HAP-1 (cell line): ENCODE measurements around the gene POP4.

Experiments
- DNase-seq, 2 experiments: peaks; one replicate each; pipeline ENCODE4 v3.0.0-alpha.2; 2016 to 2020; ENCODE audit warnings: low spot score in 2 of 2
- H3K27me3 ChIP-seq: fragments of 250-450 bp; sonication (Bioruptor Pico); 2 replicates; pipeline ENCODE4 v1.5.1; 2020; ENCODE audit warnings: low read depth, mild to moderate bottlenecking, moderate library complexity
- H3K36me3 ChIP-seq: fragments of 250-450 bp; sonication (Bioruptor Pico); replicated peaks from 2 replicates; pipeline ENCODE4 v1.5.1; 2020; ENCODE audit warnings: mild to moderate bottlenecking
- H3K4me1 ChIP-seq: fragments of 250-450 bp; sonication (Bioruptor Pico); 2 replicates; pipeline ENCODE4 v1.5.1; 2020; ENCODE audit warnings: mild to moderate bottlenecking
- H3K4me3 ChIP-seq: fragments of 250-450 bp; sonication (Bioruptor Pico); 2 replicates; pipeline ENCODE4 v1.5.1; 2020; ENCODE audit warnings: mild to moderate bottlenecking, moderate library complexity
- H3K9me3 ChIP-seq: fragments of 250-450 bp; sonication (Bioruptor Pico); 2 replicates; pipeline ENCODE4 v1.5.1; 2020; ENCODE audit warnings: mild to moderate bottlenecking, moderate library complexity
- in situ Hi-C: fragments of 300-500 bp; cut with MboI; formaldehyde crosslinking; loops from 3 replicates; pipeline ENCODE4 v1.14.3; 2020; ENCODE audit warnings: low sequenced_read_pairs, inconsistent platforms, mixed read lengths

POP4 gene

DNA sequence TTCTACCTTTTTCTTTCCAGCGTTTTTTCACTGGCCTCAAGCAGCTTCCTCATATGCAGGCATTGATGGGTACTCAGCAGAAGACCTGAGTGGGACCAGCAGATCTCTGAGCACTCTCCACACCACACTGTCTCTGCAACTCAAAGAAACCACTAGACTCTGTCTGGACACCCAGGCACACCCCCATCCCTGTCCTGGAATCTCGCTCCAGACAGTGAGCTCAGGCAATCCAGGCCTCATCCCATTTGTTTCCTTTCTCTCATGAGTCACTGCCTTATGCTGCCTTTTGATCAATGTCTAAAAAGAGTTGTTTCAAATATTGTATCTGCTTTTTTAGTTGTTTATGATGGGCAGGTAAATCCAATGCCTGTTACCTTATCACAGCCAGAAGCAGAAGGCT lies 19.7 kb upstream of the POP4 start:
- Histone ChIP-seq H3K36me3 (no peaks in the 10 kb centered on the region), H3K4me3 (no peak overlapping the region), H3K9me3 (no peaks in the 10 kb centered on the region; the same call in 1 of the 2 replicates), H3K27me3 (no peaks in the 10 kb centered on the region), H3K4me1 (no peaks in the 10 kb centered on the region)
- no peak for DNase-seq
- in situ Hi-C loops: no loop called here

DNA sequence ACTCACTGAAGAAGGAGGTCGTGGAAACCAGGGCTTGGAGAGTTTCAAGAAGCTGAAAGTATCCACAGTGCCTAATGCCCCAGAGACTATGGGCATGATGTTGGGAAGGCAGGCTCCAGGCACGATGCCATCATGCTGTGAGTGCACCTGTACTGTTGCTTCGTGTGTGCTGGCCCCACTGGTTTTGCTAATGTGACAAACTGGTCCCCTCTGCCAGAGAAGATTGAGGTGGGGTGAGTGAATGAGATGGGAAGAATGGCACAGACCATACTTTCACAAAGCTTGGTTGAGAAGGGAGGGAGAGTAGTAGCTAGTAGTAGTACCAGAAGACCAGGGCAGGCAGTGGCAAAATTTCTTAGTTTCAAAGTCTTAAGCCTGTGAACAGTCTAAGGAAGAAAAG lies 19.0 kb upstream of the POP4 start:
- Histone ChIP-seq H3K36me3 (no peaks in the 10 kb centered on the region), H3K9me3 (no peaks in the 10 kb centered on the region; the same call in 1 of the 2 replicates), H3K4me1 (no peaks in the 10 kb centered on the region), H3K27me3 (no peaks in the 10 kb centered on the region), H3K4me3 (no peak overlapping the region)
- no peak for DNase-seq
- in situ Hi-C loops: no loop called here

DNA sequence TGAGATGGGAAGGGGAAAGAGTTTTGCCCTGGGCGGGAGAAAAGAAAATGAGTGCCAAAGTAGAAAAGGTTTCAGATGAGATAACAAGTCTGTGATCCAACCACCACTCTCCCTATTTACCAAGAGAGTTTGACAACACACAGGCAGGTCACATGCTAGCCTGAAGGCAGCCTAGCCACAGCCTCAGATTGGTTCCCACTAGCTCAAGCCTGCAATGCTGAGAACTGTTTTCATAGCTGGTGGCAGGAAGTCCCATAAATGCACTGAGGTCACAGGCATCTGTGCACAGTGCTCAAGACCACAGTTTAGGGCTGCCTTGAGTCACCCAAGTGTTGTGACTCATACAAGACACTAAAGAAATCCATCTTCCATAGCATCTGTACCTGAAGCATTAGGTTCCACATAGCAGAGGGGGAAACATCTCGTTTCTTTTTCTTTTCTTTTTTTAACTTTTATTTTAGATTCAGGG lies 18.5 kb upstream of the POP4 start:
- in situ Hi-C loops: no loop called here
- Histone ChIP-seq H3K36me3 (no peaks in the 10 kb centered on the region), H3K9me3 (no peaks in the 10 kb centered on the region; the same call in 1 of the 2 replicates), H3K4me3 (no peak overlapping the region), H3K4me1 (no peaks in the 10 kb centered on the region), H3K27me3 (no peaks in the 10 kb centered on the region)
- DNase-seq: no peak

DNA sequence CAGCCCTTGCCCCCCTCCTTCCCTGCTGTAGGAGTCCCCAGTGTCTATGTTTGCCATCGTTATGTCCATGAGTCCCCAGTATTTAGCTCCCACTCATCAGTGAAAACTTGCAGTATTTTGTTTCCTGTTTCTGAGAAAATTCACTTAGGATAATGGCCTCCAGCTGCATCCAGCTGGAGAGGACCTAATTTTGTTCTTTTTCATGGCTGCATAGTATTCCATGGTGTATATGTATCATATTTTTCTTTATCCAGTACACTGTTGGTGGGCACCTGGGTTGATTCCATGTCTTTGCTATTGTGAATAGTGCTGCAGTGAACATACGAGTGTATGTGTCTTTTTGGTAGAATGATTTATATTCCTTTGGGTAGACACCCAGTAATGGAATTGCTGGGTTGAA lies 18.0 kb upstream of the POP4 start:
- Histone ChIP-seq H3K36me3 (no peaks in the 10 kb centered on the region), H3K9me3 (no peaks in the 10 kb centered on the region; the same call in 1 of the 2 replicates), H3K4me3 (no peak overlapping the region), H3K27me3 (no peaks in the 10 kb centered on the region), H3K4me1 (no peaks in the 10 kb centered on the region)
- in situ Hi-C loops: no loop called here
- no peak for DNase-seq

DNA sequence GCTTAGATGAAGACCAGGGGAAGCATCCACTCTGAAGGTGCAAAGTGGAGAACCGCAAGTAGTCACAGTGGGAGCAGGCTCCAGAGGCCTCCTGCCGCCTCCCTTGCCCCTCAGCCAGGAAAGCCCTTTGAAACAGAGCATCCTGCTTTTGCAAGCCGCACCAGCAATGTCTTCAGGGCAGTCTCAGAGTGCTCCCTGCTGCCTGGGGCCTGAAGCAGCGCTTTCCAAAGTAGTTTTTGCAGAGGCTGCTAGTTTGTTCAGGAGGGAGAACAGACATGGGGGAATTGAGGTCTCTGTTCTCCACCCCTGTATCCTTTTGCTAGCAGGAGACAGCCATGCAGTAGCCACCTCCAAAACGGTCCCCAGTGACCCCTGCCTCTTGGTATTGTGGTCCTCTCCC lies 15.8 kb upstream of the POP4 start:
- no peaks in the 10 kb centered on the region for H3K27me3 ChIP-seq

DNA sequence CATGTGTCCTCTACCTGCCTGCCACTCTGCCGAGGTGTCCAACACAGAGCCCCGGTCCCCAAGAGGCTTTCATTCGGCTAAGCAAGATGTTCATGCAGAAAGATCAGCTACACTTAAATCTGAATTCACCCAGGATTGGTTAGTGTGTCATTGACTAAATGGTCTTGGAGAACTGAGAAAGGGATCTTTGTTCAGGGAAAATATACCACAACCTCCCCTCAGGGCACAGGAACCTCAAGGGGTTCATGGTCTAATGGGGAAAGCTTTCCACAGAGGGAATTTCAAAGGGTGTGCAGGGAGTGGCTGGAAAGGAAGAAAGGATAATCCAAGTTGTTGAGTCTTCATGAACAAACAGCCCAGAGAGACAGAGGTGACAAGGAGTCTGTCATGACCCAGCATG lies 14.4 kb upstream of the POP4 start:
- in situ Hi-C loops: no loop called here
- Histone ChIP-seq H3K9me3 (no peaks in the 10 kb centered on the region; the same call in 1 of the 2 replicates), H3K4me1 (no peaks in the 10 kb centered on the region), H3K36me3 (no peaks in the 10 kb centered on the region), H3K27me3 (no peaks in the 10 kb centered on the region; the same call in 1 of the 2 replicates), H3K4me3 (no peak overlapping the region)
- no peak for DNase-seq

More for the DNA sequence above, 15.8 kb upstream of the POP4 start:
- Histone ChIP-seq H3K9me3 (no peaks in the 10 kb centered on the region; the same call in 1 of the 2 replicates), H3K36me3 (no peaks in the 10 kb centered on the region), H3K4me1 (no peaks in the 10 kb centered on the region), H3K4me3 (no peak overlapping the region)
- in situ Hi-C loops: no loop called here
- no peak for DNase-seq

DNA sequence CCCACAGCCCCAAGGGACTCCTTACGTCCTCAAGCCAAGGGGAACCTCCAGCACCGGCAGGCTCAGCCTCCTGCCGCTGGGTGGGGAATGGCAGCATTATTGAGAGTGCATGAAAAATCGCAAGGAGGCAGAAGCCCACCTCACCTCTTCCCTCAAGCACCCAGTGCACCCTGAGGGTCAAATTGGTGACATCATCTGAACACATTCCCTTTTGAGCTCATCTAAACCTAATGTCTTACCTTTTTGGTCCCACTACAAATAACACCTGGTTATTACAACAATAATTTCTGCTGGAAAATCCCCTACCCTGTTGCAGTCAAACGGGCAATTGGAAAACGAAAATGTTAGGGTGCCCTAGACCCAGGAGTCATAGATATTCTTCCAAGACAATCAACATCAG lies 12.2 kb upstream of the POP4 start:
- H3K9me3 ChIP-seq: no peaks in the 10 kb centered on the region
- peaks cover 7% of the 10 kb centered on the region; the same call in 1 of the 2 replicates for H3K27me3 ChIP-seq
- in situ Hi-C loops: no loop called here
- DNase-seq: no peak
- no peaks in the 10 kb centered on the region for H3K36me3 ChIP-seq
- H3K4me1 ChIP-seq: no peaks in the 10 kb centered on the region
- H3K4me3 ChIP-seq: no peak overlapping the region

DNA sequence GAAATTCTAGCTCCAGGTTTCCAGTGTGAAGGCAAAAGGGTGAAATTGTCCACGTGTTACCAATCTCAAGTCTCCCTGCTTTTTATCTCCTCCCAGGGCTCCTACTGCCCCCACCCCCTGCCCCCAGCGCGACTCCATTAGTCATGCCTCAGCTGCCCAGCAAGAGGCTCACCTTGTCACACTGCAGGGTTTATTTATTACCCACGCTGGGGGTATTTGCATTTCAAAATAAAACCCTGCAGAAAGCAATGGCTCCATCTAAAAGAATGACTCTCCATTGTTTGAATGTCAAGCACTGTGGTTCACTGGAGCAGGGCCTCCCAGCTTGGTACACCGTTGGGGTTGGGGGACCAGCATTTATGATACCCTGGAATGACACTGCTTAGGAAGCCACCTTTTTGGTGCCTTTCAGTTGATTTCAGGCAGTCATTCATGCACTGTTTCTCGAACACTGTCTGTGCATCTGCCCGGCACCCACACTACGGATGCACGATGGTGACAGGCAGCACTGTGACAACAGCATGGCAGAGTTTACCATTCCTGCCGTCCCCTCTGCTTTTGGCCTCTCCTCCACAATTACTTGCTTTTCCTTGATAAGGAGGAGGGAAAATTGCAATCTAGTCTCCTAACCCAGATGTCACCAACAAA lies 9.9 kb upstream of the POP4 start:
- DNase-seq: no peak
- peaks cover 7% of the 10 kb centered on the region; the same call in 1 of the 2 replicates for H3K27me3 ChIP-seq
- H3K4me1 ChIP-seq: no peaks in the 10 kb centered on the region
- no peaks in the 10 kb centered on the region for H3K36me3 ChIP-seq
- H3K9me3 ChIP-seq: no peaks in the 10 kb centered on the region
- H3K4me3 ChIP-seq: no peak overlapping the region
- in situ Hi-C loops: no loop called here

DNA sequence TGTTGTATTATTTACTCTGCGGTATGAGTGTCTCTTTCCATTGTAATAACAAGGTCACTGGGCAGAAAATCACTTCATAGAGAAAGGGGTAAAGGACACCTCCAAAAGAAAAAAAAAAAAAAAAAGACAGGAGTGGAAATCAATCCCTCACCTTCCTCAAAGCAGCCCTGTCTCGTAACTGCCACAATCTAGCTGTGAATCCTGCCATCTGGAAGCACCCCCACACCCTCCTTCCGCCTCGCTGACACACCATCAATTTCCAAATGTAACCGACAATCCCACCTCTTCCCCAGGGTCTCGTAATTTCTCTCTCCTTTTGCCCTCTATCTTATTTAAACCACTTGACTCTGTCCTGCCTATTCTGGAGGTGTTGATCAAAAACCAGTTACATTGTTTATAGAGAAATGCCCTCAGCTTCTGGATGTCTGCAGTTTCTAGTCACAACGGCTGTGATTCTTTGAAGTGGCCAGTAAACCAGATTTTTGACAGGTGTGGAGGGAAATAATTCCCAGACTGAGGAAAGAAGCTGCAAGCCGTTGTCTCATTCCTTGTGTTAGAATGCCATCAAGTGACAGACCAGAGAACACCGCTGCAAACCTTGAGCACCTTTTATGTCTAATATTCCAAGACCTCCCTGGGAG lies 9.1 kb upstream of the POP4 start:
- Histone ChIP-seq H3K9me3 (no peaks in the 10 kb centered on the region), H3K4me3 (no peak overlapping the region), H3K4me1 (no peaks in the 10 kb centered on the region), H3K27me3 (peaks cover 7% of the 10 kb centered on the region; the same call in 1 of the 2 replicates), H3K36me3 (no peaks in the 10 kb centered on the region)
- in situ Hi-C loops: no loop called here
- DNase-seq: no peak

DNA sequence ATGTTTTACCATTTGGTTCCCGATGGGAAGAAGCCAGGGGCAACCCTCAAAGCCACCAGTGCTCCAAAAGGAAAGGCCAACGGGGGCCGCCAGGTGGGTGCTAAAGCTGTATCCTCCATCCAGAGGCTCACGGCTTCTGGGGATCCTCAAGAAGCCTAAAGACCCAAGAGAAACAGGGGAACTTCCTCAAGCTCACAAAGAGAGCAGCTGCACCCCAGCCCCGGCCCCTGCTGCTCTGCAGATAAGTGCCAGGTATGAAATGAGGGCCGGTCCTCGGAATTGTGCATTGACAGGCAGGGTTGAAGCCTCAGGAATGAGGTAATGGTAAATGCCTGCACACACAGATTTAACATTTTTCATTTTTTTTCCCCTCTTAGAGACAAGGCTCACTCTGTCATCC lies 8.0 kb upstream of the POP4 start:
- H3K4me3 ChIP-seq: no peak overlapping the region
- DNase-seq: no peak
- no peaks in the 10 kb centered on the region for H3K36me3 ChIP-seq
- no peaks in the 10 kb centered on the region for H3K9me3 ChIP-seq
- no peaks in the 10 kb centered on the region for H3K4me1 ChIP-seq
- H3K27me3 ChIP-seq: peaks cover 7% of the 10 kb centered on the region; the same call in 1 of the 2 replicates
- in situ Hi-C loops: no loop called here

DNA sequence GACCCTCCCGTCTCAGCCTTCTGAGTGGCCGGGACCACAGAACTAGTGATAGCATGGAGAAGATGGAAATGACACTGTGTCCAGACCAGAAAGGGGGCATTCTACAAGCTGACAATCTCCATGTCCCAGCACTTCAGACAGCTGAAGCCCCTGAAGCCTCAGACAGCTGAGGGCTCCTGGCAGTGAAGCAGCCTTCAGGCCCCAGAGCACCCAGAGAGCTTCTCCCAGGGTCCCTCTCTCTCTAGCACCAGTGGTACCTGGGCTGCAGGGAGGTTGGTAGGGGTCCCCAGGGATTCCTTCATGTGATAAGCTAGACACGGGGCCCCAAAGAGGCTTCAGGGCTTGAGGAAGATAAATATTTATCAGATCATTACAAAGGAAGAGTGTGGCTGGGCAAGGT lies 7.6 kb upstream of the POP4 start:
- in situ Hi-C loops: no loop called here
- no peaks in the 10 kb centered on the region for H3K36me3 ChIP-seq
- H3K27me3 ChIP-seq: peaks cover 7% of the 10 kb centered on the region; the same call in 1 of the 2 replicates
- H3K4me1 ChIP-seq: no peaks in the 10 kb centered on the region
- no peak overlapping the region for H3K4me3 ChIP-seq
- no peaks in the 10 kb centered on the region for H3K9me3 ChIP-seq
- DNase-seq: no peak

DNA sequence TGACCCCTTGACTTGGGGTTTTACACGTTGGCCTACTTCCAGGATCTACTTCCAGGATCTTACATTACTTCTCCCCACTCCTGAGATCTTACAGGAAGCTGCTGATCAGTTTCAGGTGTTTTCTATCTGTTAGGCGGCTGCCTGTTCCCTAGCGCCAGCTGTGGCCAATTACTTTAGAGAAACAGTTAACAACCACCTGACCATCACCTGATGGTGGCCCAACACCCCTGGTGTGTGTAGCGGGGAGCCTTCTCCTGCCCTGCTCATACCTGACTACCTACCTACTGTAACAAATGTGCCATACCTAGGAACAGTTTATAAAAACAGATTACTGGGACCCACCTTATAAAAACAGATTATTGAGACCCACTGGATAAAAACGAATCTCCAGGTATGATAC lies 2.8 kb upstream of the POP4 start:
- in situ Hi-C loops: no loop called here
- peaks cover 3% of the 10 kb centered on the region; the same call in 1 of the 2 replicates for H3K36me3 ChIP-seq

DNA sequence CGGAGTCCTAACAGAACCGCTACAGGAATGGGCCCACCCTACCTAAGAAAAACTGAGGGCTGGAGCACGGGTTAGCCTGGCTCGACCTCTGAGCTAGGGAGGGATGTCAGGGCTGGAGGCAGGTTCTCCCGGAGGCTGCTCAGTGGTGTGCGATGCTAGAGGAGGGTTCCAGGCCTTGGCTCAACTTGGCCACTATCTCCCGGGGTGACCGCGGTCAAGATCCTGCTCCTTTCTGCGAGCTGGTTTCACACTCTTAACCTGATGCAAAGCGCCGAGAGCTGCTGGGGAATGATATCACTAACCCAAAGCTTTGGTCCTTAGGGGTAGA lies 301 bp downstream of the POP4 start:
- peaks cover 6% of the 10 kb centered on the region; the same call in 1 of the 2 replicates for H3K36me3 ChIP-seq
- in situ Hi-C loops: no loop called here
- peaks cover 5% of the 10 kb centered on the region for H3K4me1 ChIP-seq
- no peaks in the 10 kb centered on the region for H3K9me3 ChIP-seq
- H3K27me3 ChIP-seq: no peaks in the 10 kb centered on the region
- H3K4me3 ChIP-seq: peak overlapping the region; percentile 94
- DNase-seq: no peak

More for the DNA sequence above, 2.8 kb upstream of the POP4 start:
- H3K4me1 ChIP-seq: peaks cover 5% of the 10 kb centered on the region; the same call in 1 of the 2 replicates
- H3K4me3 ChIP-seq: no peak overlapping the region
- H3K9me3 ChIP-seq: no peaks in the 10 kb centered on the region
- no peaks in the 10 kb centered on the region for H3K27me3 ChIP-seq
- no peak for DNase-seq

DNA sequence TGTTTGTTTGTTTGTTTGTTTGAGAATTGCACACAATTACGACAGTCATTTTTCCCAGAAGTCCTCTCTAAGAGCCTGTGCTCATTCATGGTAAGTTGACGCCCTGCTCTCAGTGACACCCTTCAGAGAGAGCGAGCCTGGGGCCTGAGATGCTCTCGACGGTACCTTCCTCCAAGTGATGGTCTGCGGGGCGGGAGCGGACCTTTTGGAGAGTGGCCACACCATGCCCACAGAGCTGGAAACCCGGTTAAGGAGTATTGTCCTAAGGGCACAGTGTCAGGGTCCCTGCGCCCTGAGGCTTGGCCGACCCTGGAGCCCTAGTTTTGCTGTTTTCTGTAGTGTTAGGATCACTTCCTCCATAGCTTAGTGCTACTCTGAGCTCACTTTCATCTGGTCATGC lies 3.6 kb downstream of the POP4 start:
- Histone ChIP-seq H3K27me3 (no peaks in the 10 kb centered on the region), H3K4me3 (no peak overlapping the region), H3K4me1 (peaks cover 5% of the 10 kb centered on the region), H3K9me3 (no peaks in the 10 kb centered on the region), H3K36me3 (peaks cover 25% of the 10 kb centered on the region)
- in situ Hi-C loops: loop anchor here (10.0 kb wide), 1 partner anchor 265 kb away; no protein-coding TSS in a partner anchor
- DNase-seq: no peak
